Measurements from ENCODE around the gene NELFCD. TPM values are rescaled to one million over a fixed set of nuclear protein-coding genes. Genes with fewer than 3 reads are reported as not detected.

The NELFCD gene
- total RNA-seq, 4 donors from 2014 or later = 54.2 to 72.9 (median 56.8) TPM

DNA sequence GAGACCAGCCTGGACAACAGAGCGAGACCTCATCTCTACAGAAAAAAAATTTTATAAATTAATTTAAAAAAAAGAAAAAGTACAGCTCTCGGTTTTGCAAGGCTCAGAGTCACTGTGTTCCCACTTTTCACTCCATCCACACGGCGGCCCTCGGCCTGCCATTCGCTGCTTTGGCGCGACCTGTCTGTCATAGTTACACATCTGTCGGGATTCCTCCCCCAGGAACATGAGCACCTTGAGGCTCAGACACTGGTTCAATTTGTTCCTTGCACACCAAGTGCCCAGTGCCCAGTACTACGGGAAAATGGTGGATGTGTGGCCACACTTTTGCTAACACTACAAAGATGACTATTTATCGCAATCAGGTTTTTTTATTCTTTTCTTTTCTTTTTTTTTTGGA, 17.6 kb downstream of the NELFCD start:
- H3K36me3 ChIP-seq = peaks cover 2 to 98% (median 31%) of the 10 kb centered on the region in 3 donors
- no peak overlapping the region for H3K4me3 ChIP-seq
- no peaks in the 10 kb centered on the region for H3K9me3 ChIP-seq
- TF ChIP-seq, protein P1, sequence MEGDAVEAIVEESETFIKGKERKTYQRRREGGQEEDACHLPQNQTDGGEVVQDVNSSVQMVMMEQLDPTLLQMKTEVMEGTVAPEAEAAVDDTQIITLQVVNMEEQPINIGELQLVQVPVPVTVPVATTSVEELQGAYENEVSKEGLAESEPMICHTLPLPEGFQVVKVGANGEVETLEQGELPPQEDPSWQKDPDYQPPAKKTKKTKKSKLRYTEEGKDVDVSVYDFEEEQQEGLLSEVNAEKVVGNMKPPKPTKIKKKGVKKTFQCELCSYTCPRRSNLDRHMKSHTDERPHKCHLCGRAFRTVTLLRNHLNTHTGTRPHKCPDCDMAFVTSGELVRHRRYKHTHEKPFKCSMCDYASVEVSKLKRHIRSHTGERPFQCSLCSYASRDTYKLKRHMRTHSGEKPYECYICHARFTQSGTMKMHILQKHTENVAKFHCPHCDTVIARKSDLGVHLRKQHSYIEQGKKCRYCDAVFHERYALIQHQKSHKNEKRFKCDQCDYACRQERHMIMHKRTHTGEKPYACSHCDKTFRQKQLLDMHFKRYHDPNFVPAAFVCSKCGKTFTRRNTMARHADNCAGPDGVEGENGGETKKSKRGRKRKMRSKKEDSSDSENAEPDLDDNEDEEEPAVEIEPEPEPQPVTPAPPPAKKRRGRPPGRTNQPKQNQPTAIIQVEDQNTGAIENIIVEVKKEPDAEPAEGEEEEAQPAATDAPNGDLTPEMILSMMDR (IDR thresholded peaks at IDR 0.05) = no peak
- TF ChIP-seq EP300 (IDR thresholded peaks at IDR 0.05) = no peak
- no peak for TF ChIP-seq POLR2A (IDR thresholded peaks at IDR 0.05)
- no peaks in the 10 kb centered on the region for H3K27me3 ChIP-seq
- peaks cover 0 to 10% (median 5%) of the 10 kb centered on the region in 4 donors for H3K4me1 ChIP-seq
- 85 to 87% methylated on average over 11 of the region's 11 CpGs for WGBS, 2 donors
- H3K27ac ChIP-seq = no peak overlapping the region
- DNase-seq (ENCODE audit: low spot score in 2 of 2) = no peak

DNA sequence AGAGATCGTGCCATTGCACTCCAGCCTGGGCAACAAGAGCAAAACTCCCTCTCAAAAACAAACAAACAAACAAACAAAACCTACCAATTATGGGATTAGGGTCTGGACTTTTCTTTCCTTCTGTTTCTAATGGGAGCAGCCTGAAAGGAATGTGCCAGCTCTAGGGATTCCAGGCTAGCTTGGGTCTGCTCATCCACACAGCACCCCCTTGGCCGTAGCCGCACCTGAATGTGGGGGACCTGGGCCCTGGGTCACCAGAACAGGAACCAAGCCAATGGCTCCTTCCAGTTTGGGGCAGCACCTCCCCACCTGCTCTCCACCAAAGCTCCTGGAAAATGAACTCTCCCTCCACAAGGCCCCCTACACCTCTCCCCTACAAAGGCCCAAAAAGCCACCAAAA, 19.3 kb downstream of the NELFCD start:
- H3K36me3 ChIP-seq = peaks cover 2 to 81% (median 28%) of the 10 kb centered on the region in 3 donors
- TF ChIP-seq POLR2A (IDR thresholded peaks at IDR 0.05) = no peak
- TF ChIP-seq, protein P1 (IDR thresholded peaks at IDR 0.05) = no peak
- TF ChIP-seq EP300 (IDR thresholded peaks at IDR 0.05) = no peak
- H3K27me3 ChIP-seq = no peaks in the 10 kb centered on the region
- H3K27ac ChIP-seq = no peak overlapping the region
- 59 to 65% methylated on average over 3 of the region's 3 CpGs for WGBS, 2 donors
- no peaks in the 10 kb centered on the region for H3K9me3 ChIP-seq
- no peak overlapping the region for H3K4me3 ChIP-seq
- no peak for DNase-seq (ENCODE audit: low spot score in 2 of 2)
- H3K4me1 ChIP-seq = peaks cover 0 to 26% (median 15%) of the 10 kb centered on the region in 4 donors

DNA sequence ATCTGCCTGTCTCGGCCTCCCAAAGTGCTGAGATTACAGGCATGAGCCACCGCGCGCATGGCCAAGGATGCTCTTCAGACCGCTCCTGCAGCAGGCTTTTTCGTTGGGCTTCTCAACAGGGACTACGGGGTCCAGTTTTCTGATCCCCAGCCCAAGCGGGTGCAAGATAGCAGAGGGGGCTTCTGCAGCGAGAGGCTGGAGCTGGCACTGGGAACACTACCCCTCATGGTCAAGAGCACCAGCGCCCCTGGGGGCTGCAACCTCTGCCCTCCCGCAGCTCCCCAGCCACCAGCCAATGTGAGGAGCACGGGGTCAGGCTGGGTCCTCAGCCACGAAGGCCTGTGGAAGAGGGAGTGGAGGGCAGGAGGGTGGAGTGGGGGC, 20.0 kb downstream of the NELFCD start:
- Histone ChIP-seq H3K4me3 (no peak overlapping the region), H3K4me1 (peaks cover 0 to 34% (median 22%) of the 10 kb centered on the region in 4 donors), H3K9me3 (no peaks in the 10 kb centered on the region), H3K27me3 (no peaks in the 10 kb centered on the region), H3K27ac (no peak overlapping the region), H3K36me3 (peaks cover 2 to 74% (median 22%) of the 10 kb centered on the region in 3 donors)
- WGBS, 2 donors = 86 to 92% methylated on average over 7 to 13 of the region's 13 CpGs
- no peak for DNase-seq (ENCODE audit: low spot score in 2 of 2)
- TF ChIP-seq POLR2A (IDR thresholded peaks at IDR 0.05) (no peak), EP300 (IDR thresholded peaks at IDR 0.05) (no peak)
- TF ChIP-seq, protein P1 (IDR thresholded peaks at IDR 0.05) = no peak

DNA sequence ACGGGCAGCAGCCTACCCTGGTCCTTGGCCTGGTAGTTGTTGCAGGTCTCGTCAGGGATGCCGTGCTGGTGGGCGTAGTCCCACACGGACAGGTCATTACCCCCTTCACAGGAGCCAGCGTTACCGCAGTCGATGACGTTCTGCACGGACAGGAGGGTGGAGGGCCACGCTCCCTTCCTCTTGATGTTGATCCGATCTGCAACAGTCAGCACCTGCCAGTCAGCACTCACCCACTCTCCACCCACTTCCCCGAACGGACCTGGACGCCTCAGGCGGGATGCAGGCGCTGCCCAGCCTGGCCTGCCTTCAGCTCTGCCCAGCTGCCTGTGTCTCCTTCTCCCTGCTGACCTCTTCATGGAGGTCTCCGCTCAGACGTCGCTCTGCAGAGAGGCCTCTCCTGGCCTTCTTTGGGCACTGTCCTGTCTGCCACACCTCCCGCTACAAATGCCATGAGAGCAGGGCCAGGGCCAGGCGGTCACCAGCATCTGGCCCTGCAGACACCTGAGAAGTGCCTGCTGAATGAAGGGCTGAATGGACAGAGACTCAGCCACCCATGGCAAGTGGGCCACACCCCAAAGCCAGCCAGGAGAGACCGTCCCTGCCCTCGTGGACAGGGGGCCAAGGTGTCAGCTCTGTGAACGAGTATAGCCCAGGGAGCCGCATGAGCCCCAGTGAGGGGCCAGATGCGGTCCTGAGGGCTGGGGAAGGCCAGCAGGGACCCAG, 20.6 kb downstream of the NELFCD start:
- DNase-seq (ENCODE audit: low spot score in 2 of 2) = no peak
- H3K36me3 ChIP-seq = peaks cover 0 to 68% (median 16%) of the 10 kb centered on the region in 3 donors
- H3K27me3 ChIP-seq = no peaks in the 10 kb centered on the region
- no peak overlapping the region for H3K27ac ChIP-seq
- 88 to 92% methylated on average over 27 of the region's 27 CpGs for WGBS, 2 donors
- TF ChIP-seq EP300 (IDR thresholded peaks at IDR 0.05) = no peak
- no peak for TF ChIP-seq POLR2A (IDR thresholded peaks at IDR 0.05)
- TF ChIP-seq, protein P1 (IDR thresholded peaks at IDR 0.05) = no peak
- no peak overlapping the region for H3K4me3 ChIP-seq
- H3K9me3 ChIP-seq = no peaks in the 10 kb centered on the region
- peaks cover 0 to 39% (median 27%) of the 10 kb centered on the region in 4 donors for H3K4me1 ChIP-seq

DNA sequence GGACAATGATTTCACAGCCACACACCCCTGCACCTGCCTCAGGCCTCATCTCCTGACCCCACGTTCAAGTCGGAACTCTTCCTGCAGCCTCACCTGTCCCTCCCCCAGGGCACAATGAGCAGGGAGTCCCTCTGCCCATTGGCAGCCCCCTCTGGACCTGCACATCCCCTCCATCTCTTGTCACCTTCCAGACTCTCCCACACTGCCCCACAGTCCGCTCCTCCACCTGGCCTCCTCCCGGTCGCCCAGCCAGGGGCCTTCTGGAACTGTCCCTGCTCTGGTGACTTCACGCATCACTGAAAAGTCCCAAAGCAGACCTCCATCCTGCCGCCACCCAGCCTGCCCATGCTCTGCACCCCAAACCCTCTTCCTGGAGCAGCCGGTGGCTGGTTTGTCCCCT, 21.3 kb downstream of the NELFCD start:
- Histone ChIP-seq H3K27me3 (no peaks in the 10 kb centered on the region), H3K27ac (no peak overlapping the region), H3K4me3 (no peak overlapping the region), H3K4me1 (peaks cover 0 to 43% (median 29%) of the 10 kb centered on the region in 4 donors), H3K36me3 (peaks cover 0 to 60% (median 13%) of the 10 kb centered on the region in 3 donors), H3K9me3 (no peaks in the 10 kb centered on the region)
- no peak for TF ChIP-seq POLR2A (IDR thresholded peaks at IDR 0.05)
- TF ChIP-seq, protein P1 (IDR thresholded peaks at IDR 0.05) = no peak
- no peak for TF ChIP-seq EP300 (IDR thresholded peaks at IDR 0.05)
- no peak for DNase-seq (ENCODE audit: low spot score in 2 of 2)
- WGBS, 2 donors = 93 to 95% methylated on average over 7 of the region's 8 CpGs

Measured in tibial nerve (tissue), 4 donors.